ENCODE data around the gene ELOVL1.

GRCh38 chr1:43366601-43367025 is 1.2 kb downstream of the ELOVL1 start:
- no peak for TF ChIP-seq SIN3A (IDR thresholded peaks at IDR 0.05; ENCODE audit: low read depth)
- no peak for TF ChIP-seq POLR2A (IDR thresholded peaks at IDR 0.05; ENCODE audit: borderline replicate concordance, extremely low read depth, insufficient read depth, insufficient read length)
- no peak for TF ChIP-seq CTCF (IDR thresholded peaks at IDR 0.05 in 2 of 3, conservative IDR thresholded peaks at IDR 0.05 in 1 of 3; ENCODE audit: borderline replicate concordance in 1 of 3, insufficient read depth in 1 of 3, low read depth in 2 of 3, low read length in 2 of 3)
- TF ChIP-seq ATF3 (IDR thresholded peaks at IDR 0.05), result no peak
- no peak for TF ChIP-seq EGR1 (IDR thresholded peaks at IDR 0.05; ENCODE audit: low read depth)
- TF ChIP-seq TCF7L2 (IDR thresholded peaks at IDR 0.05; ENCODE audit: borderline replicate concordance, extremely low read depth, insufficient read depth, insufficient read length), result no peak
- no peak for TF ChIP-seq MAX (IDR thresholded peaks at IDR 0.05)
- TF ChIP-seq EZH2 (IDR thresholded peaks at IDR 0.05), result no peak
- no peak for TF ChIP-seq RAD21 (IDR thresholded peaks at IDR 0.05; ENCODE audit: low read depth)
- TF ChIP-seq ZFX (IDR thresholded peaks at IDR 0.05), result no peak
- TF ChIP-seq REST (IDR thresholded peaks at IDR 0.05; ENCODE audit: low read depth), result no peak
